KG1 (cell line): ENCODE measurements around the gene PRKRA.
A peak's percentile ranks its signal among the peaks of the same experiment; 100 is the strongest.
"Not testable (repeated sequence)": the region's sequence is repeated elsewhere in the genome, so short reads cannot be mapped to it uniquely, and the experiment has no call there.

Experiments
- DNase-seq: peaks from one replicate; lab custom pipeline; 2025; lab: John Stamatoyannopoulos, UW

The PRKRA gene

DNA sequence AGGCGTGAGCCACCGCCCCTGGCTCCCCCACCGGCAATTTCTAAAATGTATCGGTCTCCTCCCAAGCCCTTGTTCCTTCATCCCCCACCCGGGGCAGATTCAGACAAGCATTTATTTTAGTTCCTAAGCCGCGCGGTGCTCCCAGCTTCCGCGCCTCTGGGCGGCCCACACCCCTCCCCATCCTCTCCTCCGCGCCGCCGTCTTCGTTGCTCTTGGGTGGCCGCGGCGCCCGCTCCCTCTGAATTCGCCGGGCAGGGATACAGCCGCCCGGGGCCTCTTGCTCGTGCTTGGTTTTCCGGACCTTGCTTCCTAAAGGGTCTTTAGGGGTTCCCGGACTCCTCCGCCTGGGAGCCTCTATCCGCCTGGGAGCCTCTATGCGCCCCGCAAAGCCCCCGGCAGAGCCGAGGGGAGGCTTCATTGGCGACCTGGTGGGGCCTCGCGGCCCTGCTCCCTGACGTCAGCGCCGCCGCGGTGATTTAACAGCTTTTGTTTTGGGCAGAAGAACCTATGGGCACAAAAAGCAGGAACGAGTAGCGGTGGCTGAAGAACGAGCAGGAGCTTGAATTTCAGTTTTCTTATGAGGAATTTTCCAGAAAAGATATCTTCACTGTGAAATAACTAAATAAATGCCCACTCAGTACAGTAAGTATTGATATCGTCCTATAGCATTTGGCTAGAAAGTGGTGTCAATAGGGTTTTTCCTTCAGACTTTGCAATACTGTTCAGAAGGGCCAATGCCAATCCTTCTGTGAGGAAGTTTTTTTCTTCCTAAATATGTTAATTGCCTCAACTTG lies 37.3 kb downstream of the PRKRA start:
- DNase-seq = peak; percentile 89

DNA sequence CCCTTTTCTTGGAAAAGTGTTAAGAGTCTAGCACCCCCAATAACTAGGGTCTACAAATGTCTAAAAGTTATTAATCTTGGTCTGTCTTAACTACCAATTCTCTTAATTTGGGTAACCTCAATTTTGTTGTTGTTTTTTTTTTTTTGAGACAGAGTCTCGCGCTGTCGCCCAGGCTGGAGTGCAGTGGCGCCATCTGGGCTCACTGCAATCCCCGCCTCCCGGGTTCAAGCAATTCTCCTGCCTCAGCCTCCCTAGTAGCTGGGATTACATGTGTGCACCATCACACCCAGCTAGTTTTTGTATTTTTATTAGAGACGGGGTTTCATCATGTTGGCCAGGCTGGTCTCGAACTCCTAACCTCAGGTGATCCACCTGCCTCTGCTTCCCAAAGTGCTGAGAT lies 38.5 kb downstream of the PRKRA start:
- not testable (repeated sequence) for DNase-seq

DNA sequence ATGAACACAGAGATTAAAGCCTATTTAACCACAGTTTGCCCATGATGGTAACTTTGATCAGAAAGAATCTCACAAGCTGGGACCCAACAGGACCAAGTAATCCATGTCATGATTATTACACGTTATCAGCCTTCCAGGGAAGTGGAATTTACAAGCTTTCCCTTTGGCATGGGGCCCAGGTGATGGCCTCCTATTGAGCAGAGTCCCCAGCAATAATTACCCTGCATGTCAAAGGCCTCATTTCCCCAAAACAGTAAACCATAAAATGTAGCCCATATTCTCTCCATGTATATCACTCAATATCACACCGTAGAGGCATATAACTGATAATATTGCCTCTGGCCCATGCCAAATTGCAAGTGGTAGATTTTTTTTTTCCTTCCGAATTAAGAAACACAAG lies 38.9 kb downstream of the PRKRA start:
- no peak for DNase-seq

DNA sequence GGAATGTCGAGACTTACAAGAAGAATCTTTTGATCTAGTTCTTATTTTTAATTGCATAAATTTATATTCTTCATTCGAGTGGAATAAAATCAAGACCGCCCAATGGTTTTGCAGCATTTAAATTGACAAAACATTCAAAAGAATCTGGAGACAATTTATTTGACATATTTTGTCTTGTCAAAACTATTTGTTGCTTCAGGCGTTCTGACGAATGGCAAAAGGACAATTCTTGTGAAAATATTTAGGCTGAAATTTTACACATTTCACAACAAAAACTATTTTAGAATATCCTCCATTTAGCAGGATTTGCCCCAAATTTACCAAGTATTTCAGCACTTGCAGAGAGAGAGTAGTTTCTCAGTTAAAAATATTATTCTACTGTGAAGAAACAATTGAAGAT lies 41.7 kb downstream of the PRKRA start:
- DNase-seq = no peak

DNA sequence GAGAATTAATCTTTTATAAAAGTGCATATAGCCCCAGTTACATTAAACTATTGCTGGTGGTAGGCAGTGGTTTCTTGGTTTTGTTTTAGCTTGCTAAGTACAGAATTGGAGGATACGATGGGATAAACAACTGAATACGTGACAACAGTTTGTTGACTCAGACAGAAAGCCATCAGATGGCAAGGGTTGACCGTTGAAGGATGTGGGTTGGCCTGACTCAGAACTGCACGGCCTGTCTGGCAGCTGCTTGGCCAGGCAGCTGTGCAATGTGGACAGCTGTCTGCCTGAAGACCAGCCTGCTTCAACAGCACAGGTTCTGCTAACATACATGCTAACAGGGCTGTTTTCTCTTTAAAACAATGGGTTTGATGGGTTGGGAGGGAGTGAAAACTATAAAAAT lies 46.6 kb downstream of the PRKRA start:
- no peak for DNase-seq

DNA sequence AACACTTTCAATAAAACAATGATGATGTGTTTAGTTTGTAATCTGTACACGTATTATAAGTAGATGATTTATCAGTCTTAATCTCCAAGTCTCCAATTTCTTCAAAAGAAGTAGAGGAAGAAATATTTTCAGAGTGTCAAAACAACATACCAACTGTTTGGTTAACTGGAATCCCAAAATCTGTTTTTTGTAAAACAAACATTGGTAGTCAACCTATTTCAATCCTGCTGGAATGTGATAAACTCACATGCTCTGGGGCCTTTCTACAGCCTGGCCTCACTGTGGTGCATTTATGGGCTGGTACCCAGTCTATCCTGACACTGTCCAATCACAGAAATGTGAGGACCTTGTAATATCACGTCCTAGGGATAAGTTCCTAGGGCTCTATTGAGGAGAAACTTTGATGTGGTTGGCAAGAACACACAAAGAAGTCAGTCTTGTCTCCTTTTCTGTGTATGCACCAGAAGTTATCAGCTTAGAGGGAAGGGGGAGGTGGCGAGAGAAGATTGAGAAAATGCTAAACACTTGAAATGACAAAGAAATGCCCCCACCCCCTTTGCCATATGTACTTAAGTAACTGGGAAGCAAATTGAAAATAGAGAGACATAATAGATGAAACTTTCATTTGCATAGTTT lies 47.2 kb downstream of the PRKRA start:
- DNase-seq = no peak

DNA sequence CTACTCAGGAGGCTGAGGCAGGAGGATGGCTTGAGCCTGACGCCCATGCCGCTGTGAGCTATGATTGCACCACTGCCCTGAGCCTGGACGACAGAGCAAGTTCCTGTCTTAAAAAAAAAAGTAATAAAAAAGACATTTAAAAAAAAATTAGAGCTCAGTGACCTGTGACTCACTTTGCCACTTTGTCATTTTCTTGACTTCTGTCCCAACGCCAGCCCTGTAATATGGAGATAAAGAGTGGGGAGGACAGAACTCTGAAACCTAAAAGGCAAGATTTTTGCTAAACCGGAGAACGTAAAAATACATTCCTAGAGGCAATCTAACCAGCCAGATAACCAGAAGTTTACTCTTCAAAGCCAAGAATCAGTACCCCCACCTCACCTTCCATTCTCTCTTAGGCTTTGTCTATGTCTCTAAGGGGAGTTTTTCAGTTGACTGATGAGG lies 49.0 kb downstream of the PRKRA start:
- DNase-seq = no peak

DNA sequence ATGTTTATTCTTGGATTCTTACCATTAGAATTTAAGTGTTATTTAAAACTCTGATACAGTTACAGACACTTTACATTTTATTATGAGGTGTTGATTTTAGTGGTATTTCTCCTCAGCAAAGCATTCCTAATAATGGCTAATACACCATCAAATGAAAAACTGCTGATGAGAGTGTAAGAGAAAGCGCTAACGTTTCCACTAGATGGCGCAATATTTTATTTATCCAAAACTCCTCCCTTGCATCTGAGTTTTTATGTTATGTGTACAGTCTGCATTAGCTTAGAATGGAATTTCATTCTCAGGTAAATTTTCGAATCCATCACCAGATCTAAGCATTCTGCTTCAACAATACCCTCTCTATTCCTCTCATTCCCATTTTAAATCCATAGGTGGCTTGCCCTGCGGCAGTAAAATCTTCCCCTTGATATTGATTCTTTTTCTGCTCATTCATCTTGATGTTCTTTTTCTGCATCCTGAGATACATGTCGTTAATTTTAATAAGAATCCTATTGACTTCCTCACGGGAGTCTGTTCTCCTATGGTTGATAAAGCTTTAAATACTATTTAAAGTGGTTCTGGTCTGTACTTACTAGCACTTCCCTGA lies 53.9 kb downstream of the PRKRA start:
- DNase-seq = peak; percentile 62

DNA sequence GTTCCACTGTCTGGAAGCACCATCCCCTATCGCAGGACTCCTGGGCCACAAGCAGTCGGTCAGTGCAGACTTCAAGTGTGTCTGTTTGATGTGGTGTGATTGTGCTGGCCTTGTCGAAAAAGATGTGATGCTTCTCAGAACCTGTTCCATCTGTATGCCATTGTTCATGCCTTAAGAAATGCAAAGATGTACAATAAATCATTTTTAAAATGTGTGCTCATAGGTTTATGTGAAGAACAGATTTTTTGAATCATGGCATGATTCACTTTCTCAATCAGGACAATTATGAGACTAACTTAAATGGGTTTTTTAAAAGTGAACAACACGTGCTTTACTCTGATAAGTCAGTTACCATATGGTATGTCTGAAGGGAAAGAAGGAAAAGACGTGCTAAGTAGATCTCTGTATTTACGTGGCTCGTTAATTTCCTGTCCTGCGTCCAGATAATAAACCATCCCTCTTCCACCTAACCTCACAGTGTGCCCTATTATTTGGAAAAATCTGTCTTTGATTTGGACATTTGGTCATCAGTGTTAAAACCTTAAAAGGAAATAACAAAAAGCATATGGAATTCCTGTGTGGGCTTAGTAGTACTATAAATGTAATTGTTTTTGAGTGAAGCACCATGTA lies 54.9 kb downstream of the PRKRA start:
- DNase-seq = no peak

DNA sequence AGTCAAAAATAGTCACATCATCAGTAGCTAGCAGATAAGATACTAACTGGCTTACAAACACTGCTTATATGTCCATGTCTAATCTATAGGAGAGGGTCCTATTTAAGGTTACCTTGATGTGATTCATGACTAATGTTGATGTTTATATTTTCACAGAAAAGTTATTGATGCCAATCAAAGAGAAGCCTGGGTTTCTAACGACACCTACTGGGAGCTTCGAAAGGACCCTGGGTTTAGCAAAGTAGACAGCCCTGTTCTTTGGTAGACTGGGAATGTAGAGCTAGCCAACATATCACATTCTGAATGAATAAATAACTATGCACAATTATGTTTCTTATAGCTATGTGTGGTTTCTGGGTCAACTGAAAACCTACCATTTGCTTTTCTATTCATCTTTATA lies 55.7 kb downstream of the PRKRA start:
- no peak for DNase-seq

DNA sequence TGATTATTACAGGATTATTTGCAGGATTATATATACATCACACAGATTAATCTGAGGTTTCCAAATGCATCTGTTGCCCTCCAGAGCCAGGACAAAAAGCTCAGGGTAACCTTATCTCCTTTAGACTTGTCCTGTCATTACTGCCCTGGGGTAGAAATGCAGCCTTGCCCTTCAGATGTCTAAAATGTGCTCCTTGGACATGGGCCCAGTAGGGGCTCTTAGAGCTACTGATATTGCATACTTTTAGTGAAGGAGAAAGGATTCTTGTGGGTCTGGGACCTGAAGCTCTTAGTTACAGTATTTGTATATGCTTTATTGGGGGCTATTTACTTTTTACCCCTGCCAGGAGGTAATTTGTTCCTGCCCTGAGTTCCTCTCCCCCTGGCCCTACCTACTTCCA lies 56.1 kb downstream of the PRKRA start:
- no peak for DNase-seq

DNA sequence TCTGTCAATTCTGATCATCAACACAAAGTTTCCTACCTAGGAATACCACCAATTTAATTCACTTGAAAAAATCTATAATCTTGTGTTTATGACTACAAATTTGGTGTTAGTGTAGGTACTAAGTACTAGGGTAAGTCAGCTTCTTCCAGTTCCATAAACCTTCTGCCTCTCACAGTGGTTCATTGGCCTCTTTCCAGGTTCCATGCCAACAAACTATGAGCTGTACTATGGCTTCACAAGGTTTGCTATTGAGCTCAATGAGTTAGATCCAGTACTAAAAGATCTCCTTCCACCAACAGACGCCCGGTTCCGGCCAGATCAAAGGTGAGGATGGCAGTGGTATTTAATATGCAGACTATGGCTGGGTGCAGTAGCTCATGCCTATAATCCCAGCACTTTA lies 58.8 kb downstream of the PRKRA start:
- no peak for DNase-seq

DNA sequence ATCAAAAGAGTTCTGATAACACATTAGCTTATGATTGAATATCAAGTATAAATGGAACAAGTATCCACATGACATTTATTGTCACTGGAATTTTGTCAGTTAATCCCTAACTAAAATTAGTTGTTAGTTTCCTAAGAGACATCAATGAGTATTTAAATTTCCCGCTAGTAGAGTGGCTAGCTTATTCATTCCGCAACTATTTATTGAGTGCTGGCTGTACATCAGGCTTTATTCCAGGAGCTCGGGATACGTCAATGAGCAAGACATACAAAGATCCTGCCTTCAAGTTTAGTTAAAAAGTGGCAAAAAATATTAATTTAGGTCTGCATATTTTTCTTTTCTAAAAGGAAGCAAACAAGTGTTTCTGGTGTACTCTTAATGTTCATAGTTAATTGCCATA lies 59.3 kb downstream of the PRKRA start:
- no peak for DNase-seq

DNA sequence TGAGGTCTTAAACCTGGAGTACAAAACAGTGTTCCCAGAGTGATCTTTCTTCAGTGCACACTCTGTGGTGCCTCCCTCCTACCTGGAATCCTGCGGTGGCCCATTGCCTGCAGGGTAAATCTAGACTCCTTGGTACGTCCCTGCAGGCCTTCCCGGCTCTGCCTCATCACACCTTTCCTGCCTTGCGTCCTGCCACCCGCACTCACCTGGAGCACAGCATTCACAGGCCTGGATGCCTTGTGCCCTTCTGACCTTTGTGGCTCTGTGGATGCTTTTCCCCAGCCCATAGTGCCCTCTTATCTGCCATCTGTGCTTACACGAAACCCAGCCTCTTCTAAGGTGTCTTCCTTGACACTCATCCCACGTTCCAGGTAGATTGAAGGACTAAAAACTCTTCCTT lies 62.7 kb downstream of the PRKRA start:
- DNase-seq = no peak

DNA sequence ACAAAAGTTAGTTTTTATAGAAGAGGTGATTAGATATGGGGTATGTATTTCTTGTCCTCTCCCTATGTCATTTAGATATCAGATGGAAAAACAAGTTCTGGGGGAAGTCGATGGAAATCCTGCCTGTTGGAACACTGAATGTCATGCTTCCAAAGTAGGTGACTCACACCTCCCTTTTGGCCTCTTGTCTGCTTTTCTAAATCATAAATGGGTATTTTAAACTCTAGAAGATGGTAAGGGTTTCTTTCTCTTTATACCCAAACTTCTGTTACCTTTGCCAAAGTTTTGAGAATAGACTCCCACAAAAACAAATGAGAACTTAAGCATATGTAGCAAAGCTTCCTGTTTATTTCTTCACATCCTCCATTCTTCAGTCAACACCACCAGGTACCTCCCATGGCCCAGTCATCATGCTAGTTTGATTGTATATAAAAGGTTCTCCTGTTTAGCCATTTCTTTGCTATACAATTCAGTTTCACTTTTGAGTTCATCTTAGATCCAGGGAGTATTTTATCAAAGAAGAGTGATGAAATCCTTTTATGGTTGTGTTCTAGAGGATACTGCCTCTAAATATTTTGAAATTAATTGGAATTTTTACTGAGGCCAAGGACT lies 63.9 kb downstream of the PRKRA start:
- no peak for DNase-seq

DNA sequence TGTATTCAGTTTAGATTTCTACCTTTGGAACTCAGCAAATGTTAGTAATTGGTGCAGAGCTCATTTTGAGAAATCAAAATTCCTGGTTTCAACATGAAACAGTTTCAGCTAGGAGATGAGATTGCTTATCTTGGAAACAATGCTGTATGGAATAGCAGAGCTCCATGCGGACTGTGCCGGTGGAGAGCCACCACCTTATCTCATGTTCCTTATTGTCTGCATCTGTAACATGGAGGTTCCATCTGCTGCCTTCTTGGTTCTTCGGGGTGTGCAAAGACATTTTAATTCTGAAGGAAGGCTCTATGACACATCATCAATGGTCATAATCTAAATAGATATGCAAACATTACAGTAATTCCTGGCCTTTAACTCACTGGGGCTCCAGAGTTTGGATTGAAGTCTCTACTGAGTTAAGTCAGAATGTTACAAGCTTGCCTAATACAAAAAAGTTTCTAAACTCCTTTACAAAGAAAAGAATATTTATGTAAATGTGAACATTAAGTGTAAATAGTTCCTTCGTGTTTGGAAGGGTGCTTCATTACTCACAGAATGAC lies 65.3 kb downstream of the PRKRA start:
- no peak for DNase-seq

DNA sequence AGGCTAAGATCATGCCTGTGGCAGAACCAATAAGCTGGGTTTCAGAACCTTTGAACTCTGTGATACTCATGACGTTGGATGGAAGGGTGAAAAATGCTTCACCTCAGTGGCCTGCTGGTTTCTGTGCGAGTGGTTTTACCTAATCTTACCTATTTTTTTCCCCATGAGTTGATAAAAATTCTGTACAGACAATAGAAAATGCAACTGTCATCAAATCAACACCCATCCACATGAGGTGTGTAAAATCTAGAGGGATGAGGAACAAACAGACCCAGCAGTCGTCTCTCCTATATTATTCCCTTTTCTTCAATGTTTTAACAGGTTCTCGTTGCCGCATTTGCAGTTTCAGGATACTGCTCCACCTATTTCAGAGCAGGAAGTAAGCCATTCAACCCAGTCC lies 67.3 kb downstream of the PRKRA start:
- DNase-seq = no peak
